Stimulated activated CD4-positive, alpha-beta T cell treated with anti-CD3 and anti-CD28 coated beads, Interleukin-4, amount 100 ng/mL, for 48 hours (primary cell): ENCODE data around the gene GHRL.
A peak's percentile ranks its signal among the peaks of the same experiment; 100 is the strongest.
"Not testable (repeated sequence)": the region's sequence is repeated elsewhere in the genome, so short reads cannot be mapped to it uniquely, and the experiment has no call there.

ENCODE experiments used
- DNase-seq, 2 donors: peaks; one replicate each; pipeline ENCODE4 v3.0.0-alpha.2; 2020; ENCODE audit warnings: low read depth in 2 of 2

GHRL gene

GRCh38 chr3:10299175-10299574, 6.4 kb upstream of the GHRL start:
- DNase-seq = no peak

- not testable (repeated sequence) for DNase-seq
Observed at GRCh38 chr3:10298064-10298463, 5.3 kb upstream of the GHRL start.

GRCh38 chr3:10294030-10294586, 1.4 kb upstream of the GHRL start:
- no peak for DNase-seq

- no peak for DNase-seq
Observed at GRCh38 chr3:10291641-10292040, 1.1 kb downstream of the GHRL start.

- DNase-seq = no peak
Observed at GRCh38 chr3:10290481-10291176, 2.1 kb downstream of the GHRL start.

GRCh38 chr3:10289787-10290355, 2.9 kb downstream of the GHRL start:
- DNase-seq = no peak

GRCh38 chr3:10289077-10289476, 3.7 kb downstream of the GHRL start:
- no peak for DNase-seq

GRCh38 chr3:10288575-10288960, 4.2 kb downstream of the GHRL start:
- DNase-seq = no peak

GRCh38 chr3:10287936-10288574, 4.7 kb downstream of the GHRL start:
- DNase-seq = no peak

- no peak for DNase-seq
Observed at GRCh38 chr3:10286596-10287295, 6.0 kb downstream of the GHRL start.

GRCh38 chr3:10286133-10286524, 6.6 kb downstream of the GHRL start:
- DNase-seq = no peak

- no peak for DNase-seq
Observed at GRCh38 chr3:10285272-10286132, 7.2 kb downstream of the GHRL start.

- DNase-seq = peak in 1 of 2 donors; percentile 25
Observed at GRCh38 chr3:10284496-10284895, 8.3 kb downstream of the GHRL start.

GRCh38 chr3:10283638-10284037, 9.1 kb downstream of the GHRL start:
- DNase-seq = no peak

GRCh38 chr3:10281951-10282350, 10.8 kb downstream of the GHRL start:
- DNase-seq = no peak

- DNase-seq = no peak
Observed at GRCh38 chr3:10280571-10280970, 12.2 kb downstream of the GHRL start.

GRCh38 chr3:10280177-10280529, 12.6 kb downstream of the GHRL start:
- no peak for DNase-seq

GRCh38 chr3:10279384-10280176, 13.2 kb downstream of the GHRL start:
- no peak for DNase-seq

GRCh38 chr3:10278501-10278900, 14.2 kb downstream of the GHRL start:
- DNase-seq = no peak

- no peak for DNase-seq
Observed at GRCh38 chr3:10277115-10277625, 15.6 kb downstream of the GHRL start.
